Calu3 (cell line): ENCODE results near the gene CLASP1. TPM values are rescaled to one million over a fixed set of nuclear protein-coding genes. Genes with fewer than 3 reads are reported as not detected.

Source experiments
- BruUV-seq: library from RNA; stranded (reverse); fragments of 400-500 nt; replicated peaks from 2 replicates; lab custom pipeline; 2021; lab: Mats Ljungman, UMichigan
- CTCF ChIA-PET: fragments of 300-600 bp; sonication (Branson Sonifier 250); formaldehyde crosslinking; loops from one replicate; lab custom pipeline; 2022; ENCODE audit warnings: antibody characterized with exemption; lab: Charles Lee
- DNase-seq: peaks from one replicate; pipeline ENCODE4 v3.0.0; 2022
- H3K27ac Mint-ChIP-seq: one replicate; pipeline ENCODE4 v1.8.0; 2022; ENCODE audit warnings: mixed read lengths; ENCODE audit not compliant: unreplicated experiment
- H3K27me3 Mint-ChIP-seq: one replicate; pipeline ENCODE4 v1.8.0; 2022; ENCODE audit warnings: mixed read lengths; ENCODE audit not compliant: unreplicated experiment
- H3K36me3 Mint-ChIP-seq: one replicate; pipeline ENCODE4 v1.8.0; 2022; ENCODE audit warnings: mild to moderate bottlenecking, moderate library complexity, mixed read lengths; ENCODE audit not compliant: insufficient read depth, unreplicated experiment
- H3K4me1 Mint-ChIP-seq: one replicate; pipeline ENCODE4 v1.8.0; 2022; ENCODE audit warnings: mild to moderate bottlenecking, low read depth, mixed read lengths; ENCODE audit not compliant: unreplicated experiment
- H3K4me3 Mint-ChIP-seq: one replicate; pipeline ENCODE4 v1.8.0; 2022; ENCODE audit warnings: mild to moderate bottlenecking, low read depth, moderate library complexity, mixed read lengths; ENCODE audit not compliant: unreplicated experiment
- H3K9me3 Mint-ChIP-seq: one replicate; pipeline ENCODE4 v1.8.0; 2022; ENCODE audit warnings: low read depth, mixed read lengths; ENCODE audit not compliant: unreplicated experiment
- intact Hi-C: fragments of 100-400 bp; cut with micrococcal nuclease; formaldehyde crosslinking; loops from one replicate; pipeline ENCODE4 v1.10.0; 2022; ENCODE audit not compliant: unreplicated experiment
- total RNA-seq: library from RNA; stranded (reverse); gene quantifications from 2 replicates; pipeline ENCODE4 v1.2.3, GENCODE V29; 2022
- TF ChIP-seq, protein P1 (sequence below): fragments of 200-600 bp; IDR thresholded peaks from one replicate; pipeline ENCODE4 v1.8.0; 2022; ENCODE audit warnings: antibody characterized with exemption; ENCODE audit not compliant: unreplicated experiment

The CLASP1 gene
- total RNA-seq, 1 experiment from 2014 or later, result 59.7 TPM

DNA sequence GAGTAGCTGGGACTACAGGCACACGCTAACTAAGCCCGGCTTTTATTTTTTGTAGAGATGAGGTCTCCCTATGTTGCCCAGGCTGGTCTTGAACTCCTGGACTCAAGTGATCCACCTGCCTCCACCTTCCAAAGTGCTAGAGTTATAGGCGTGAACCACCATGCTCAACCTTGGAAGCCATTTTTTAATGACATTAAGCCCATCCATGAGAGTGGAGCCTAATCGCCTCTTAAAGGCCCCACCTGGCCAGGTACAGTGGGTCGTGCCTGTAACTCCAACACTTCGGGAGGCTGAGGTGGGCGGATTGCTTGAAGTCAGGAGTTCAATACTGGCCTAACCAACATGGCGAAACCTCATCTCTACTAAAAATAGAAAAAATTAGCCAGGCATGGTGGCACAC lies 322.6 kb downstream of the CLASP1 start:
- no TSS peak for BruUV-seq
- no peak overlapping the region for H3K4me3 Mint-ChIP-seq
- H3K9me3 Mint-ChIP-seq, result no peaks in the 10 kb centered on the region
- TF ChIP-seq, protein P1, sequence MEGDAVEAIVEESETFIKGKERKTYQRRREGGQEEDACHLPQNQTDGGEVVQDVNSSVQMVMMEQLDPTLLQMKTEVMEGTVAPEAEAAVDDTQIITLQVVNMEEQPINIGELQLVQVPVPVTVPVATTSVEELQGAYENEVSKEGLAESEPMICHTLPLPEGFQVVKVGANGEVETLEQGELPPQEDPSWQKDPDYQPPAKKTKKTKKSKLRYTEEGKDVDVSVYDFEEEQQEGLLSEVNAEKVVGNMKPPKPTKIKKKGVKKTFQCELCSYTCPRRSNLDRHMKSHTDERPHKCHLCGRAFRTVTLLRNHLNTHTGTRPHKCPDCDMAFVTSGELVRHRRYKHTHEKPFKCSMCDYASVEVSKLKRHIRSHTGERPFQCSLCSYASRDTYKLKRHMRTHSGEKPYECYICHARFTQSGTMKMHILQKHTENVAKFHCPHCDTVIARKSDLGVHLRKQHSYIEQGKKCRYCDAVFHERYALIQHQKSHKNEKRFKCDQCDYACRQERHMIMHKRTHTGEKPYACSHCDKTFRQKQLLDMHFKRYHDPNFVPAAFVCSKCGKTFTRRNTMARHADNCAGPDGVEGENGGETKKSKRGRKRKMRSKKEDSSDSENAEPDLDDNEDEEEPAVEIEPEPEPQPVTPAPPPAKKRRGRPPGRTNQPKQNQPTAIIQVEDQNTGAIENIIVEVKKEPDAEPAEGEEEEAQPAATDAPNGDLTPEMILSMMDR, result no peak
- CTCF ChIA-PET, result interaction anchor here (0.6 kb wide), 1 partner anchor 239 kb away, joined by 3 read pairs; no protein-coding TSS in a partner anchor
- H3K36me3 Mint-ChIP-seq, result no peaks in the 10 kb centered on the region
- no peak for DNase-seq
- no peaks in the 10 kb centered on the region for H3K27me3 Mint-ChIP-seq
- no peak overlapping the region for H3K27ac Mint-ChIP-seq
- no peaks in the 10 kb centered on the region for H3K4me1 Mint-ChIP-seq
- intact Hi-C loops, result no loop called here

DNA sequence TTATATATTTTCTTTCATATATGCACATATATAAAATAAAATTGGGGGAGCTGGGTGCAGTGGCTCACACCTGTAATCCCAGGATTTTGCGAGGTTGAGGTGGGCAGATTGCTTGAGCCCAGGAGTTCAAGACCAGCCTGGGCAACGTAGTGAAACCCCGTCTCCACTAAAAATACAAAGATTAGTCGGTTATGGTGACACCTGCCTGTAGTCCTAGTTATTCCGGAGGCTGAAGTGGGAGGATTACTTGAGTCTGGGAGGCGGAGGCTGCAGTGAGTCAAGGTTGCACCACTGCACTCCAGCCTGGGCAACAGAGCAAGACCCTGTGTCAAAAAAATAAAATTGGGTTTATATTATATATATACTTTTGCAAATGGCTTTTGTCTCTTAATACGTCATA lies 324.7 kb downstream of the CLASP1 start:
- Mint-ChIP-seq H3K27me3 (no peaks in the 10 kb centered on the region), H3K4me1 (peaks cover 7% of the 10 kb centered on the region), H3K36me3 (no peaks in the 10 kb centered on the region), H3K9me3 (no peaks in the 10 kb centered on the region), H3K4me3 (no peak overlapping the region), H3K27ac (no peak overlapping the region)
- TF ChIP-seq, protein P1, result no peak
- CTCF ChIA-PET, result no interaction called here
- intact Hi-C loops, result no loop called here
- no peak for DNase-seq
- no TSS peak for BruUV-seq

DNA sequence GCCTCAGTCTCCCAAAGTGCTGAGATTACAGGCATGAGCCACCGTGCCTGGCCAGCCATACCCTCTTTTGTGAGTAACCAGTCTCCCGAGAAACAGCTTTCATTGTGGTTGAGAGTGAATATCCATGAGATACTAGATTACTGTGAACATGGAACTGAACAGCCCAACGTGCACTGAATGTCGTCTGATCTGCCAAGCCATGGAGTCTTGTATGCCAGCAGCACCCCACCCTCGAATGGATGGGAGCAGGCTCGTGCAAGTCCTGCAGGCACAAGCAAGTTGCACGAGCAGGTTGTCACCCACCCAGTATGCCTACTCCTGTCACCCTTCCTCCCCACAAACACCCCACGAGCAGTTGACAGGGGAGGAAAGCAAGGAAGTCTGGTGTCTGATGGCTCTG lies 327.8 kb downstream of the CLASP1 start:
- H3K27me3 Mint-ChIP-seq, result no peaks in the 10 kb centered on the region
- H3K4me1 Mint-ChIP-seq, result peaks cover 7% of the 10 kb centered on the region
- no peak overlapping the region for H3K4me3 Mint-ChIP-seq
- no peak overlapping the region for H3K27ac Mint-ChIP-seq
- CTCF ChIA-PET, result interaction anchor here (1.7 kb wide), 1 partner anchor 192 kb away, joined by 7 read pairs; no protein-coding TSS in a partner anchor
- TF ChIP-seq, protein P1, result no peak
- H3K36me3 Mint-ChIP-seq, result no peaks in the 10 kb centered on the region
- DNase-seq, result no peak
- intact Hi-C loops, result no loop called here
- no peaks in the 10 kb centered on the region for H3K9me3 Mint-ChIP-seq
- BruUV-seq, result no TSS peak

DNA sequence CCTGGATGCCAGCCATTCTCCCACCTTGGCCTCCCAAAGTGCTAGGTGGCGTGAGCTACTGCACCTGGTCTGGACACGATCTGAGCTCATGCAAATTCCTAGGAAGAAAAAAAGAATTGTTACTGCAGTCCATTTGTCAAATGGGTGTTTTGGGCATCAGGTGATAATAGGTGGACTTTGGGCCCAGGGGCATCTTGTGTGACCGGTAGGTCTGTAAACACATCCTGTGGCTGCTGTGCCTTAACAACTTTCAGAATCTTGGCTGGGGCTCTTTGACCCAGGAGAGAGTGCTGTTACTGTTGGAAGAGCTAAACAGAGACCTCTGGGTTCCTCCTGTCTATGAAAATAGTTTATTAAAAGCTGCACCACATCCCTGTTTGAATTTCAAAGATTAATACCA lies 329.3 kb downstream of the CLASP1 start:
- no TSS peak for BruUV-seq
- Mint-ChIP-seq H3K36me3 (no peaks in the 10 kb centered on the region), H3K27ac (no peak overlapping the region), H3K9me3 (no peaks in the 10 kb centered on the region), H3K4me3 (no peak overlapping the region), H3K27me3 (no peaks in the 10 kb centered on the region), H3K4me1 (peaks cover 7% of the 10 kb centered on the region)
- intact Hi-C loops, result no loop called here
- no peak for DNase-seq
- CTCF ChIA-PET, result interaction anchor here (1.4 to 1.5 kb wide), 2 partner anchors 191 to 225 kb away, joined by 3 to 4 read pairs; no protein-coding TSS in a partner anchor
- TF ChIP-seq, protein P1, result no peak
